ENCODE measurements around the gene BIN1.
"Not testable (repeated sequence)": the region's sequence is repeated elsewhere in the genome, so short reads cannot be mapped to it uniquely, and the experiment has no call there.

Gene BIN1

GRCh38 chr2:127130421-127130820 lies 23.5 kb upstream of the BIN1 start:
- H3K9ac ChIP-seq (ENCODE audit: low read depth, low read length) = no peak overlapping the region
- no peaks in the 10 kb centered on the region for H3K36me3 ChIP-seq (ENCODE audit: insufficient read depth, low read length)
- no peaks in the 10 kb centered on the region for H3K9me3 ChIP-seq (replicated peaks; ENCODE audit: low read length)
- H3K27me3 ChIP-seq (ENCODE audit: control insufficient read depth, insufficient read depth, low read length) = no peaks in the 10 kb centered on the region
- H3K4me2 ChIP-seq (ENCODE audit: low read length) = no peak overlapping the region
- H3K4me1 ChIP-seq (ENCODE audit: control insufficient read depth, insufficient read depth, low read length) = peaks cover 7% of the 10 kb centered on the region
- no peak overlapping the region for H3K4me3 ChIP-seq (ENCODE audit: low read length)

GRCh38 chr2:127129937-127130336 lies 23.0 kb upstream of the BIN1 start:
- Histone ChIP-seq H3K4me1 (ENCODE audit: control insufficient read depth, insufficient read depth, low read length) (peaks cover 7% of the 10 kb centered on the region), H3K9ac (ENCODE audit: low read depth, low read length) (no peak overlapping the region)

GRCh38 chr2:127128445-127128904 lies 21.5 kb upstream of the BIN1 start:
- no peak overlapping the region for H3K4me3 ChIP-seq (ENCODE audit: low read length)
- no peaks in the 10 kb centered on the region for H3K9me3 ChIP-seq (replicated peaks; ENCODE audit: low read length)
- no peak overlapping the region for H3K9ac ChIP-seq (ENCODE audit: low read depth, low read length)
- peaks cover 7% of the 10 kb centered on the region for H3K4me1 ChIP-seq (ENCODE audit: control insufficient read depth, insufficient read depth, low read length)
- no peaks in the 10 kb centered on the region for H3K27me3 ChIP-seq (ENCODE audit: control insufficient read depth, insufficient read depth, low read length)
- no peaks in the 10 kb centered on the region for H3K36me3 ChIP-seq (ENCODE audit: insufficient read depth, low read length)
- H3K4me2 ChIP-seq (ENCODE audit: low read length) = no peak overlapping the region

More at GRCh38 chr2:127129937-127130336, 23.0 kb upstream of the BIN1 start:
- Histone ChIP-seq H3K27me3 (ENCODE audit: control insufficient read depth, insufficient read depth, low read length) (no peaks in the 10 kb centered on the region), H3K9me3 (replicated peaks; ENCODE audit: low read length) (no peaks in the 10 kb centered on the region), H3K4me3 (ENCODE audit: low read length) (no peak overlapping the region), H3K4me2 (ENCODE audit: low read length) (no peak overlapping the region), H3K36me3 (ENCODE audit: insufficient read depth, low read length) (no peaks in the 10 kb centered on the region)

GRCh38 chr2:127125821-127126220 lies 18.9 kb upstream of the BIN1 start:
- no peaks in the 10 kb centered on the region for H3K9me3 ChIP-seq (replicated peaks; ENCODE audit: low read length)
- H3K4me2 ChIP-seq (ENCODE audit: low read length) = no peak overlapping the region
- H3K4me1 ChIP-seq (ENCODE audit: control insufficient read depth, insufficient read depth, low read length) = peaks cover 7% of the 10 kb centered on the region
- H3K4me3 ChIP-seq (ENCODE audit: low read length) = no peak overlapping the region
- no peaks in the 10 kb centered on the region for H3K36me3 ChIP-seq (ENCODE audit: insufficient read depth, low read length)
- H3K9ac ChIP-seq (ENCODE audit: low read depth, low read length) = no peak overlapping the region
- H3K27me3 ChIP-seq (ENCODE audit: control insufficient read depth, insufficient read depth, low read length) = no peaks in the 10 kb centered on the region

- Histone ChIP-seq H3K4me2 (ENCODE audit: low read length) (no peak overlapping the region), H3K27me3 (ENCODE audit: control insufficient read depth, insufficient read depth, low read length) (no peaks in the 10 kb centered on the region), H3K4me1 (ENCODE audit: control insufficient read depth, insufficient read depth, low read length) (peaks cover 7% of the 10 kb centered on the region), H3K9ac (ENCODE audit: low read depth, low read length) (no peak overlapping the region), H3K36me3 (ENCODE audit: insufficient read depth, low read length) (no peaks in the 10 kb centered on the region), H3K4me3 (ENCODE audit: low read length) (no peak overlapping the region), H3K9me3 (replicated peaks; ENCODE audit: low read length) (no peaks in the 10 kb centered on the region)
Observed at GRCh38 chr2:127124426-127124825, 17.5 kb upstream of the BIN1 start.

- no peak overlapping the region for H3K4me3 ChIP-seq (ENCODE audit: low read length)
- no peaks in the 10 kb centered on the region for H3K9me3 ChIP-seq (replicated peaks; ENCODE audit: low read length)
- no peak overlapping the region for H3K9ac ChIP-seq (ENCODE audit: low read depth, low read length)
- no peak overlapping the region for H3K4me2 ChIP-seq (ENCODE audit: low read length)
- H3K27me3 ChIP-seq (ENCODE audit: control insufficient read depth, insufficient read depth, low read length) = no peaks in the 10 kb centered on the region
- no peaks in the 10 kb centered on the region for H3K36me3 ChIP-seq (ENCODE audit: insufficient read depth, low read length)
- no peaks in the 10 kb centered on the region for H3K4me1 ChIP-seq (ENCODE audit: control insufficient read depth, insufficient read depth, low read length)
Observed at GRCh38 chr2:127122361-127123027, 15.5 kb upstream of the BIN1 start.

GRCh38 chr2:127121776-127122176 lies 14.8 kb upstream of the BIN1 start:
- H3K36me3 ChIP-seq (ENCODE audit: insufficient read depth, low read length) = no peaks in the 10 kb centered on the region
- H3K4me2 ChIP-seq (ENCODE audit: low read length) = no peak overlapping the region
- no peak overlapping the region for H3K4me3 ChIP-seq (ENCODE audit: low read length)
- H3K27me3 ChIP-seq (ENCODE audit: control insufficient read depth, insufficient read depth, low read length) = no peaks in the 10 kb centered on the region
- no peak overlapping the region for H3K9ac ChIP-seq (ENCODE audit: low read depth, low read length)
- no peaks in the 10 kb centered on the region for H3K9me3 ChIP-seq (replicated peaks; ENCODE audit: low read length)
- no peaks in the 10 kb centered on the region for H3K4me1 ChIP-seq (ENCODE audit: control insufficient read depth, insufficient read depth, low read length)

- H3K4me2 ChIP-seq (ENCODE audit: low read length) = no peak overlapping the region
- no peaks in the 10 kb centered on the region for H3K9me3 ChIP-seq (replicated peaks; ENCODE audit: low read length)
- H3K36me3 ChIP-seq (ENCODE audit: insufficient read depth, low read length) = no peaks in the 10 kb centered on the region
- no peak overlapping the region for H3K9ac ChIP-seq (ENCODE audit: low read depth, low read length)
- H3K4me1 ChIP-seq (ENCODE audit: control insufficient read depth, insufficient read depth, low read length) = no peaks in the 10 kb centered on the region
- H3K4me3 ChIP-seq (ENCODE audit: low read length) = no peak overlapping the region
- H3K27me3 ChIP-seq (ENCODE audit: control insufficient read depth, insufficient read depth, low read length) = no peaks in the 10 kb centered on the region
Observed at GRCh38 chr2:127121353-127121752, 14.4 kb upstream of the BIN1 start.

GRCh38 chr2:127120408-127120807 lies 13.5 kb upstream of the BIN1 start:
- not testable (repeated sequence) for H3K9me3 ChIP-seq (replicated peaks; ENCODE audit: low read length); H3K4me3 ChIP-seq (ENCODE audit: low read length); H3K36me3 ChIP-seq (ENCODE audit: insufficient read depth, low read length); H3K9ac ChIP-seq (ENCODE audit: low read depth, low read length); H3K27me3 ChIP-seq (ENCODE audit: control insufficient read depth, insufficient read depth, low read length); H3K4me1 ChIP-seq (ENCODE audit: control insufficient read depth, insufficient read depth, low read length); H3K4me2 ChIP-seq (ENCODE audit: low read length)

- Histone ChIP-seq H3K9me3 (replicated peaks; ENCODE audit: low read length) (no peaks in the 10 kb centered on the region), H3K9ac (ENCODE audit: low read depth, low read length) (no peak overlapping the region), H3K36me3 (ENCODE audit: insufficient read depth, low read length) (no peaks in the 10 kb centered on the region), H3K27me3 (ENCODE audit: control insufficient read depth, insufficient read depth, low read length) (no peaks in the 10 kb centered on the region), H3K4me2 (ENCODE audit: low read length) (no peak overlapping the region), H3K4me3 (ENCODE audit: low read length) (no peak overlapping the region), H3K4me1 (ENCODE audit: control insufficient read depth, insufficient read depth, low read length) (no peaks in the 10 kb centered on the region)
Observed at GRCh38 chr2:127118467-127118866, 11.5 kb upstream of the BIN1 start.

GRCh38 chr2:127118038-127118437 lies 11.1 kb upstream of the BIN1 start:
- Histone ChIP-seq H3K27me3 (ENCODE audit: control insufficient read depth, insufficient read depth, low read length) (no peaks in the 10 kb centered on the region), H3K4me3 (ENCODE audit: low read length) (no peak overlapping the region), H3K9me3 (replicated peaks; ENCODE audit: low read length) (no peaks in the 10 kb centered on the region), H3K36me3 (ENCODE audit: insufficient read depth, low read length) (no peaks in the 10 kb centered on the region), H3K4me2 (ENCODE audit: low read length) (no peak overlapping the region), H3K4me1 (ENCODE audit: control insufficient read depth, insufficient read depth, low read length) (no peaks in the 10 kb centered on the region), H3K9ac (ENCODE audit: low read depth, low read length) (no peak overlapping the region)

GRCh38 chr2:127117603-127118002 lies 10.6 kb upstream of the BIN1 start:
- H3K9me3 ChIP-seq (replicated peaks; ENCODE audit: low read length) = no peaks in the 10 kb centered on the region
- no peak overlapping the region for H3K9ac ChIP-seq (ENCODE audit: low read depth, low read length)
- H3K4me2 ChIP-seq (ENCODE audit: low read length) = no peak overlapping the region
- no peak overlapping the region for H3K4me3 ChIP-seq (ENCODE audit: low read length)
- H3K36me3 ChIP-seq (ENCODE audit: insufficient read depth, low read length) = no peaks in the 10 kb centered on the region
- no peaks in the 10 kb centered on the region for H3K27me3 ChIP-seq (ENCODE audit: control insufficient read depth, insufficient read depth, low read length)
- H3K4me1 ChIP-seq (ENCODE audit: control insufficient read depth, insufficient read depth, low read length) = no peaks in the 10 kb centered on the region
